Measurements from ENCODE around the gene SYCP3. TPM values are rescaled to one million over a fixed set of nuclear protein-coding genes. Genes with fewer than 3 reads are reported as not detected.

Gene SYCP3
- total and polyA plus RNA-seq, 2 of the 8 experiments (the other 6 are each of a cell fraction or from before 2014, with no cell fraction given): 0.02 to 0.07 TPM

GRCh38 chr12:101737476-101737875 is 1.8 kb downstream of the SYCP3 start:
- WGBS, 2 experiments (ENCODE audit: extremely low coverage in 1 of 2, insufficient coverage in 1 of 2, insufficient read length in 1 of 2, insufficient replicate concordance in 2 of 2, low coverage in 1 of 2, low lambda C conversion rate in 2 of 2, missing lambda C conversion rate in 1 of 2): 98% methylated on average over 6 of the region's 6 CpGs; no CpG with 5 or more reads in 1 of the 2 experiments
- TF ChIP-seq RAD21 (IDR thresholded peaks at IDR 0.05 in 1 of 2, conservative IDR thresholded peaks at IDR 0.05 in 1 of 2; ENCODE audit: low read depth in 2 of 2, low read length in 2 of 2) (no peak), CBX5 (IDR thresholded peaks at IDR 0.05; ENCODE audit: low read depth, low read length) (no peak), MAFK (IDR thresholded peaks at IDR 0.05; ENCODE audit: low read depth, low read length) (no peak), YY1 (IDR thresholded peaks at IDR 0.05; ENCODE audit: low read depth, low read length) (no peak), SAP30 (IDR thresholded peaks at IDR 0.05; ENCODE audit: insufficient read depth, insufficient replicate concordance, low read length) (no peak), TCF12 (IDR thresholded peaks at IDR 0.05; ENCODE audit: low read depth, low read length) (no peak), GTF2F1 (IDR thresholded peaks at IDR 0.05; ENCODE audit: borderline replicate concordance, low read depth, low read length) (no peak), GABPA (IDR thresholded peaks at IDR 0.05; ENCODE audit: borderline replicate concordance, insufficient read depth, low read length) (no peak)
- TF ChIP-seq, protein P1, sequence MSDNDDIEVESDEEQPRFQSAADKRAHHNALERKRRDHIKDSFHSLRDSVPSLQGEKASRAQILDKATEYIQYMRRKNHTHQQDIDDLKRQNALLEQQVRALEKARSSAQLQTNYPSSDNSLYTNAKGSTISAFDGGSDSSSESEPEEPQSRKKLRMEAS (IDR thresholded peaks at IDR 0.05): no peak

More at GRCh38 chr12:101737476-101737875, 1.8 kb downstream of the SYCP3 start:
- H2BK12ac ChIP-seq (ENCODE audit: low read depth, low read length): no peak overlapping the region
- no peaks in the 10 kb centered on the region for H3K36me3 ChIP-seq (ENCODE audit: control insufficient read depth in 2 of 4, insufficient read depth in 4 of 4, low read length in 3 of 4)
- ChIA-PET POLR2A (ENCODE audit: partially characterized antibody) (no interaction called here), CTCF (ENCODE audit: partially characterized antibody) (interaction anchor here (0.6 kb wide), 2 partner anchors 43 to 1142 kb away, joined by 3 read pairs; no protein-coding TSS in a partner anchor)
- DNase-seq (ENCODE audit: low read depth in 1 of 2, low spot score in 2 of 2) (no peak), FAIRE-seq (no peak)
- no peak overlapping the region for H3K56ac ChIP-seq (replicated peaks; ENCODE audit: insufficient read length, low read depth, low read length)
- H3K4me2 ChIP-seq (ENCODE audit: insufficient read depth in 1 of 2, low read depth in 2 of 2, low read length in 2 of 2): no peak overlapping the region
- H2BK20ac ChIP-seq (ENCODE audit: low read length): no peak overlapping the region
- H2AK5ac ChIP-seq (ENCODE audit: low read depth, low read length): no peak overlapping the region
- no peak overlapping the region for H3K9ac ChIP-seq (replicated peaks in 1 of 4; ENCODE audit: extremely low read depth in 1 of 4, low read depth in 3 of 4, low read length in 3 of 4)
- no peak overlapping the region for H3K23ac ChIP-seq (ENCODE audit: insufficient read length)
- H4K91ac ChIP-seq (replicated peaks; ENCODE audit: insufficient read length, low read length): no peak overlapping the region
- no peaks in the 10 kb centered on the region for H3K79me1 ChIP-seq (ENCODE audit: low read depth, low read length)
- H3K23me2 ChIP-seq (ENCODE audit: low read depth, low read length): no peaks in the 10 kb centered on the region
- H3K27ac ChIP-seq (ENCODE audit: low read depth, low read length): no peak overlapping the region
- H3K14ac ChIP-seq (ENCODE audit: insufficient read length): no peak overlapping the region
- no peak overlapping the region for H2BK120ac ChIP-seq (replicated peaks; ENCODE audit: low read depth, low read length)
- no peak overlapping the region for H2BK5ac ChIP-seq (ENCODE audit: low read depth, low read length)
- no peaks in the 10 kb centered on the region for H3K79me2 ChIP-seq (ENCODE audit: control insufficient read depth in 1 of 2, insufficient read depth in 2 of 2, low read length in 2 of 2)
- no peak overlapping the region for H2AFZ ChIP-seq (ENCODE audit: low read length)
- no peak overlapping the region for H4K5ac ChIP-seq (ENCODE audit: insufficient read length, low read depth, low read length)
- no peak overlapping the region for H4K8ac ChIP-seq (ENCODE audit: extremely low read depth, insufficient read depth, low read length)
- no peaks in the 10 kb centered on the region for H4K20me1 ChIP-seq (replicated peaks in 1 of 2; ENCODE audit: control insufficient read depth in 1 of 2, insufficient read depth in 2 of 2, low read length in 2 of 2)
- no peaks in the 10 kb centered on the region for H3K9me3 ChIP-seq (ENCODE audit: insufficient read depth in 2 of 2, low read depth in 1 of 2, low read length in 1 of 2)
- no peak overlapping the region for H3K4ac ChIP-seq (replicated peaks; ENCODE audit: insufficient read length, low read depth, low read length)
- H3K4me1 ChIP-seq (replicated peaks in 1 of 4; ENCODE audit: control insufficient read depth in 3 of 4, insufficient read depth in 4 of 4, low read length in 3 of 4): no peaks in the 10 kb centered on the region
- no peaks in the 10 kb centered on the region for H3K27me3 ChIP-seq (replicated peaks in 1 of 4; ENCODE audit: control insufficient read depth in 3 of 4, extremely low read depth in 1 of 4, insufficient read depth in 3 of 4, low read length in 3 of 4)
- no peak overlapping the region for H3K4me3 ChIP-seq (ENCODE audit: extremely low read depth in 1 of 4, insufficient read depth in 2 of 4, low read depth in 3 of 4, low read length in 4 of 4)
- H3K18ac ChIP-seq (ENCODE audit: extremely low read depth, low read length): no peak overlapping the region
- no peak overlapping the region for H2BK15ac ChIP-seq (ENCODE audit: low read length)

All from H1 (cell line).